HCT116 (cell line): Measurements from ENCODE around the gene ADGRV1. TPM values are rescaled to one million over a fixed set of nuclear protein-coding genes. Genes with fewer than 3 reads are reported as not detected.

Experiments
- ATAC-seq: fragments of 200-7000 bp; cut with Tn5 transposase; 2 replicates; pipeline ENCODE4 v1.9.1; 2020; ENCODE audit warnings: mild to moderate bottlenecking, moderate library complexity
- BruUV-seq: library from RNA; stranded (reverse); fragments of 400-500 nt; replicated peaks from 2 replicates; lab custom pipeline; 2021; lab: Mats Ljungman, UMichigan
- CTCF ChIA-PET: fragments of 300-600 bp; sonication (Branson Sonifier 250); formaldehyde crosslinking; loops from one replicate; lab custom pipeline; 2021; ENCODE audit warnings: antibody characterized with exemption; lab: Charles Lee
- POLR2A ChIA-PET: fragments of 300-600, 350-600 bp; sonication (Branson Sonifier 250); formaldehyde crosslinking; loops from one replicate; lab custom pipeline; 2021; ENCODE audit warnings: antibody characterized with exemption; lab: Charles Lee
- RAD21 ChIA-PET, 2 experiments: fragments of 300-600 bp; sonication (Branson Sonifier 250); formaldehyde crosslinking; loops; one replicate each; lab custom pipeline; 2023; ENCODE audit warnings: low total read pairs in 2 of 2; ENCODE audit not compliant: uncharacterized antibody in 2 of 2, unreplicated experiment in 2 of 2, low non-redundant PET in 1 of 2; lab: Charles Lee
- DNase-seq: peaks from one replicate; pipeline ENCODE4 v3.0.0-alpha.2; 2010; ENCODE audit warnings: low read depth, low spot score
- H2AFZ ChIP-seq: fragments of 200-600 bp; shearing (Covaris generic), sonication (generic); 2 replicates; pipeline ENCODE4 v1.6.1; 2017; ENCODE audit warnings: low read depth, mixed run types, mixed read lengths, antibody characterized with exemption, low read length; ENCODE audit not compliant: poor library complexity, severe bottlenecking
- H3K27ac ChIP-seq: 2 replicates; pipeline ENCODE4 v1.5.1; 2012; ENCODE audit warnings: low read depth, low read length
- H3K27me3 ChIP-seq: fragments of 200-600 bp; sonication (generic); 2 replicates; pipeline ENCODE4 v1.6.1; 2016; ENCODE audit warnings: mixed run types, low read length, mixed read lengths; ENCODE audit not compliant: insufficient read depth
- H3K36me3 ChIP-seq, 2 experiments: fragments of 200-500 bp in 1 of 2; fragments of 200-600 bp in 1 of 2; sonication (Bioruptor generic) in 1 of 2; sonication (generic) in 1 of 2; 2 replicates each; pipeline versions ENCODE4 v1.5.1 to v1.6.1; 2014 to 2016; ENCODE audit warnings: low read length in 2 of 2, inconsistent platforms in 1 of 2, mixed read lengths in 1 of 2, mixed run types in 1 of 2; ENCODE audit not compliant: insufficient read depth in 2 of 2, control insufficient read depth in 1 of 2
- H3K4me1 ChIP-seq, 2 experiments: fragments of 200-600 bp in 1 of 2; sonication (generic) in 1 of 2; 2 replicates each; pipeline versions ENCODE4 v1.5.1 to v1.6.1; 2012 to 2017; ENCODE audit warnings: low read length in 2 of 2, inconsistent platforms in 1 of 2, mild to moderate bottlenecking in 1 of 2, mixed read lengths in 1 of 2, mixed run types in 1 of 2, moderate library complexity in 1 of 2; ENCODE audit not compliant: insufficient read depth in 2 of 2, control insufficient read depth in 1 of 2
- H3K4me2 ChIP-seq: fragments of 200-600 bp; sonication (generic); 2 replicates; pipeline ENCODE4 v1.6.1; 2017; ENCODE audit warnings: mixed run types, low read length, mixed read lengths
- H3K4me3 ChIP-seq, 2 experiments: fragments of 200-600 bp in 1 of 2; sonication (generic) in 1 of 2; replicated peaks in 1 of 2; 2 replicates each; pipeline ENCODE4 v1.5.1; 2011 to 2016; ENCODE audit warnings: low read length in 2 of 2, control low read depth in 1 of 2, low read depth in 1 of 2, mild to moderate bottlenecking in 1 of 2, mixed read lengths in 1 of 2, mixed run types in 1 of 2
- H3K79me2 ChIP-seq: fragments of 200-600 bp; sonication (generic); 2 replicates; pipeline ENCODE4 v1.6.1; 2017; ENCODE audit warnings: mild to moderate bottlenecking, mixed run types, low read length, moderate library complexity, mixed read lengths; ENCODE audit not compliant: insufficient read depth
- H3K9ac ChIP-seq: fragments of 200-600 bp; sonication (generic); 2 replicates; pipeline ENCODE4 v1.6.1; 2016; ENCODE audit warnings: low read length, mixed read lengths
- H3K9me2 ChIP-seq: fragments of 200-600 bp; sonication (generic), shearing (Covaris generic); 2 replicates; pipeline ENCODE4 v1.6.1; 2017; ENCODE audit warnings: mixed run types, mild to moderate bottlenecking, moderate library complexity; ENCODE audit not compliant: insufficient read depth
- H3K9me3 ChIP-seq, 2 experiments: fragments of 200-500 bp in 1 of 2; fragments of 200-600 bp in 1 of 2; sonication (Bioruptor generic) in 1 of 2; sonication (generic) in 1 of 2; 2 replicates each; pipeline ENCODE4 v1.6.1; 2014 to 2017; ENCODE audit warnings: low read length in 2 of 2, mixed read lengths in 2 of 2, inconsistent platforms in 1 of 2, low read depth in 1 of 2, mild to moderate bottlenecking in 1 of 2, mixed run types in 1 of 2, moderate library complexity in 1 of 2; ENCODE audit not compliant: control insufficient read depth in 1 of 2, insufficient read depth in 1 of 2
- H4K20me1 ChIP-seq: fragments of 200-600 bp; sonication (generic), shearing (Covaris generic); 2 replicates; pipeline ENCODE4 v1.6.1; 2017; ENCODE audit warnings: mixed run types, mild to moderate bottlenecking, moderate library complexity; ENCODE audit not compliant: insufficient read depth
- EGR1 ChIP-seq: IDR thresholded peaks from 2 replicates; pipeline ENCODE4 v1.6.1; 2012; ENCODE audit warnings: low read depth
- EZH2 ChIP-seq: fragments of 200-600 bp; sonication (generic); IDR thresholded peaks from 2 replicates; pipeline ENCODE4 v1.6.1; 2017; ENCODE audit warnings: antibody characterized with exemption, mixed run types
- FOSL1 ChIP-seq: IDR thresholded peaks from 2 replicates; pipeline ENCODE4 v1.6.1; 2012; ENCODE audit warnings: low read depth
- POLR2A ChIP-seq: IDR thresholded peaks from 2 replicates; pipeline ENCODE4 v1.7.0; 2011; ENCODE audit warnings: borderline replicate concordance; ENCODE audit not compliant: insufficient read depth, insufficient read length; ENCODE audit errors: extremely low read depth
- SRF ChIP-seq: IDR thresholded peaks from 2 replicates; pipeline ENCODE4 v1.6.1; 2012; ENCODE audit warnings: low read depth
- TCF7L2 ChIP-seq: IDR thresholded peaks from 2 replicates; pipeline ENCODE4 v1.7.0; 2011; ENCODE audit warnings: borderline replicate concordance, inconsistent platforms; ENCODE audit not compliant: insufficient read depth, insufficient read length; ENCODE audit errors: extremely low read depth
- intact Hi-C: fragments of 100-400 bp; cut with micrococcal nuclease; formaldehyde crosslinking; loops from 2 replicates; pipeline ENCODE4 v1.10.0; 2022
- total RNA-seq: library from RNA; stranded (reverse); gene quantifications from one replicate; pipeline ENCODE4 v1.2.1, GENCODE V29; 2021; ENCODE audit not compliant: unreplicated experiment

The ADGRV1 gene
- total RNA-seq, 1 experiment from 2014 or later, result 6.0 TPM

- Histone ChIP-seq H3K4me2 (peak overlapping the region; percentile 16), H3K9ac (no peak overlapping the region), H3K9me3 (no peaks in the 10 kb centered on the region), H3K27me3 (no peaks in the 10 kb centered on the region), H4K20me1 (no peaks in the 10 kb centered on the region), H3K9me2 (no peaks in the 10 kb centered on the region), H3K4me1 (peaks cover 0 to 5% of the 10 kb centered on the region in 2 experiments; a peak in 1 of 4 replicates), H3K79me2 (no peaks in the 10 kb centered on the region), H3K27ac (no peak overlapping the region), H2AFZ (peak overlapping the region; percentile 24), H3K4me3 (no peak overlapping the region), H3K36me3 (no peaks in the 10 kb centered on the region)
- ATAC-seq (peak; percentile 79), DNase-seq (no peak)
- TF ChIP-seq SRF, result no peak
- TF ChIP-seq TCF7L2, result peak; percentile 68
- ChIA-PET POLR2A (no interaction called here), RAD21 (no interaction called here), CTCF (no interaction called here)
- no TSS peak for BruUV-seq
- intact Hi-C loops, result loop anchor here (10.0 kb wide), 1 partner anchor 60 kb away; no protein-coding TSS in a partner anchor
Measured at GRCh38 chr5:90675222-90675621, 116.6 kb downstream of the ADGRV1 start.

GRCh38 chr5:90680921-90681563 is 122.4 kb downstream of the ADGRV1 start:
- no peak for TF ChIP-seq FOSL1
- TF ChIP-seq EGR1, result no peak
- TF ChIP-seq EZH2, result no peak
- no peak for TF ChIP-seq POLR2A
- intact Hi-C loops, result no loop called here
- Histone ChIP-seq H3K4me3 (no peak overlapping the region), H3K27me3 (no peaks in the 10 kb centered on the region), H3K36me3 (no peaks in the 10 kb centered on the region), H3K4me1 (no peaks in the 10 kb centered on the region), H3K79me2 (no peaks in the 10 kb centered on the region), H3K9me2 (no peaks in the 10 kb centered on the region), H3K9me3 (no peaks in the 10 kb centered on the region), H2AFZ (no peak overlapping the region), H3K9ac (no peak overlapping the region), H3K27ac (no peak overlapping the region), H4K20me1 (no peaks in the 10 kb centered on the region), H3K4me2 (no peak overlapping the region)
- DNase-seq (no peak), ATAC-seq (no peak)
- ChIA-PET CTCF (no interaction called here), RAD21 (no interaction called here), POLR2A (no interaction called here)
- no TSS peak for BruUV-seq
